Smooth muscle cell of the pulmonary artery (primary cell): ENCODE data around the gene ADGRF5. TPM values are rescaled to one million over a fixed set of nuclear protein-coding genes. Genes with fewer than 3 reads are reported as not detected.

Experiments used
- total RNA-seq: library from RNA; depleted of rRNA; stranded (reverse); fragments of >200 nt; gene quantifications from 2 replicates; pipeline ENCODE4 v1.2.3, GENCODE V29; 2014

Gene ADGRF5
- 5.5 and 39.0 TPM in 2 replicates for total RNA-seq

GRCh38 chr6:46921731-46922130, at the start of gene ADGRF5:
Gene ADGRF5 (minus strand): TSS chr6:46921938. CDS start chr6:46906762, 15,176 bp downstream.

Other genes with a start within 250 kb of the ADGRF5 start
- 0.13 and 0.26 TPM in 2 replicates for gene TDRD6, start 234.1 kb downstream of the ADGRF5 start, total RNA-seq
- not detected in 2 replicates for gene PLA2G7, start 186.6 kb downstream of the ADGRF5 start, total RNA-seq
- not detected in 2 replicates for gene ANKRD66, start 175.0 kb downstream of the ADGRF5 start, total RNA-seq
- not detected in 2 replicates for gene MEP1A, start 128.5 kb downstream of the ADGRF5 start, total RNA-seq
- not detected in 2 replicates for gene ADGRF1, start 120.4 kb upstream of the ADGRF5 start, total RNA-seq